OCI-LY3 (cell line): ENCODE measurements around the gene SEPHS2.

ENCODE experiments used
- H2AFZ ChIP-seq: fragments of 200-600, 300-600 bp; shearing (Covaris generic); 2 replicates; pipeline ENCODE4 v1.6.0; 2014; ENCODE audit warnings: antibody characterized with exemption, low read depth, low read length
- H3K27ac ChIP-seq: fragments of 200-600, 300-600 bp; sonication (generic); 2 replicates; pipeline ENCODE4 v1.5.1; 2014; ENCODE audit warnings: mild to moderate bottlenecking, low read length, moderate library complexity, mixed read lengths
- H3K27me3 ChIP-seq: fragments of 200-600, 300-600 bp; sonication (generic); 2 replicates; pipeline ENCODE4 v1.6.1; 2014; ENCODE audit warnings: low read depth, low read length, mixed read lengths
- H3K36me3 ChIP-seq: fragments of 200-600, 300-600 bp; sonication (generic); replicated peaks from 2 replicates; pipeline ENCODE3; 2014; ENCODE audit warnings: low read depth, low read length, mixed read lengths
- H3K4me1 ChIP-seq: fragments of 300-600, 200-600 bp; sonication (generic); 2 replicates; pipeline ENCODE4 v1.6.1; 2014; ENCODE audit warnings: low read length, mixed read lengths
- H3K4me2 ChIP-seq: fragments of 200-600, 300-600 bp; sonication (generic); 2 replicates; pipeline ENCODE4 v1.6.1; 2014; ENCODE audit warnings: low read length, mixed read lengths
- H3K4me3 ChIP-seq: fragments of 300-600, 200-600 bp; sonication (generic); 2 replicates; pipeline ENCODE4 v1.5.1; 2014; ENCODE audit warnings: antibody characterized with exemption, mild to moderate bottlenecking, low read length, moderate library complexity
- H3K79me2 ChIP-seq: fragments of 300-600, 200-600 bp; shearing (Covaris generic); 2 replicates; pipeline ENCODE4 v1.6.1; 2014; ENCODE audit warnings: mild to moderate bottlenecking, low read length, mixed read lengths
- H3K9ac ChIP-seq: fragments of 300-600, 200-600 bp; shearing (Covaris generic); 2 replicates; pipeline ENCODE4 v1.6.0; 2014; ENCODE audit warnings: mild to moderate bottlenecking, low read length, moderate library complexity
- H3K9me3 ChIP-seq: fragments of 200-600, 300-600 bp; shearing (Covaris generic); 2 replicates; pipeline ENCODE4 v1.6.1; 2014; ENCODE audit warnings: low read length, mixed read lengths; ENCODE audit not compliant: insufficient read depth
- H4K20me1 ChIP-seq: fragments of 200-600, 300-600 bp; sonication (generic); 2 replicates; pipeline ENCODE4 v1.6.1; 2016; ENCODE audit warnings: low read length, mixed read lengths; ENCODE audit not compliant: insufficient read depth
- CTCF ChIP-seq: fragments of 200-600, 300-600 bp; sonication (generic); IDR thresholded peaks from 2 replicates; pipeline ENCODE4 v1.5.1; 2014; ENCODE audit warnings: antibody characterized with exemption, low read length, low read depth
- EZH2phosphoT487 ChIP-seq: fragments of 200-600 bp; shearing (Covaris generic); IDR thresholded peaks from 2 replicates; pipeline ENCODE4 v1.6.1; 2018; ENCODE audit warnings: antibody characterized with exemption, mixed run types, low read depth

Gene SEPHS2

GRCh38 chr16:30446203-30446595 is 525 bp upstream of the SEPHS2 start:
- Histone ChIP-seq H3K79me2 (peaks cover 18% of the 10 kb centered on the region), H3K4me1 (peaks cover 22% of the 10 kb centered on the region), H4K20me1 (no peaks in the 10 kb centered on the region), H3K9me3 (no peaks in the 10 kb centered on the region), H3K36me3 (peaks cover 22% of the 10 kb centered on the region), H3K9ac (peak overlapping the region; percentile 37; the same call in 1 of the 2 replicates), H3K27me3 (no peaks in the 10 kb centered on the region), H3K4me2 (peak overlapping the region; percentile 89), H2AFZ (peak overlapping the region; percentile 88), H3K27ac (peak overlapping the region; percentile 20; the same call in 1 of the 2 replicates), H3K4me3 (peak overlapping the region; percentile 89)
- TF ChIP-seq EZH2phosphoT487 (no peak), CTCF (no peak)

GRCh38 chr16:30445149-30445407 is 596 bp downstream of the SEPHS2 start:
- Histone ChIP-seq H3K9ac (peak overlapping the region; percentile 83), H3K4me3 (peak overlapping the region; percentile 89), H3K36me3 (peaks cover 22% of the 10 kb centered on the region), H3K79me2 (peaks cover 18% of the 10 kb centered on the region), H3K9me3 (no peaks in the 10 kb centered on the region), H3K4me1 (peaks cover 18% of the 10 kb centered on the region), H2AFZ (0 out of 2 replicates have a peak overlapping the region, but pooled peaks have one; percentile 58), H3K27ac (peak overlapping the region; percentile 68), H4K20me1 (no peaks in the 10 kb centered on the region), H3K4me2 (peak overlapping the region; percentile 89), H3K27me3 (no peaks in the 10 kb centered on the region)
- TF ChIP-seq EZH2phosphoT487 (no peak), CTCF (no peak)

GRCh38 chr16:30444231-30445148 is 1.2 kb downstream of the SEPHS2 start:
- peak overlapping the region; percentile 83 for H3K9ac ChIP-seq
- H4K20me1 ChIP-seq: no peaks in the 10 kb centered on the region
- H3K79me2 ChIP-seq: peaks cover 18% of the 10 kb centered on the region
- peaks cover 20% of the 10 kb centered on the region for H3K4me1 ChIP-seq
- no peak overlapping the region for H2AFZ ChIP-seq
- H3K4me2 ChIP-seq: peak overlapping the region; percentile 89
- no peak overlapping the region for H3K27ac ChIP-seq
- H3K27me3 ChIP-seq: no peaks in the 10 kb centered on the region
- H3K4me3 ChIP-seq: peak overlapping the region; percentile 89
- H3K9me3 ChIP-seq: no peaks in the 10 kb centered on the region
- peaks cover 22% of the 10 kb centered on the region for H3K36me3 ChIP-seq
- TF ChIP-seq CTCF (no peak), EZH2phosphoT487 (no peak)

GRCh38 chr16:30443631-30444030 is 2.0 kb downstream of the SEPHS2 start:
- Histone ChIP-seq H3K9me3 (no peaks in the 10 kb centered on the region), H4K20me1 (no peaks in the 10 kb centered on the region), H3K79me2 (peaks cover 18% of the 10 kb centered on the region), H3K4me3 (no peak overlapping the region), H3K36me3 (peaks cover 22% of the 10 kb centered on the region), H3K9ac (no peak overlapping the region), H3K27me3 (no peaks in the 10 kb centered on the region), H3K27ac (no peak overlapping the region), H2AFZ (no peak overlapping the region), H3K4me2 (no peak overlapping the region), H3K4me1 (peaks cover 20% of the 10 kb centered on the region)
- TF ChIP-seq CTCF (no peak), EZH2phosphoT487 (no peak)
